ENCODE results near the gene TIA1. TPM values are rescaled to one million over a fixed set of nuclear protein-coding genes. Genes with fewer than 3 reads are reported as not detected.
A peak's percentile ranks its signal among the peaks of the same experiment; 100 is the strongest.
"Not testable (repeated sequence)": the region's sequence is repeated elsewhere in the genome, so short reads cannot be mapped to it uniquely, and the experiment has no call there.

Gene TIA1, protein sequence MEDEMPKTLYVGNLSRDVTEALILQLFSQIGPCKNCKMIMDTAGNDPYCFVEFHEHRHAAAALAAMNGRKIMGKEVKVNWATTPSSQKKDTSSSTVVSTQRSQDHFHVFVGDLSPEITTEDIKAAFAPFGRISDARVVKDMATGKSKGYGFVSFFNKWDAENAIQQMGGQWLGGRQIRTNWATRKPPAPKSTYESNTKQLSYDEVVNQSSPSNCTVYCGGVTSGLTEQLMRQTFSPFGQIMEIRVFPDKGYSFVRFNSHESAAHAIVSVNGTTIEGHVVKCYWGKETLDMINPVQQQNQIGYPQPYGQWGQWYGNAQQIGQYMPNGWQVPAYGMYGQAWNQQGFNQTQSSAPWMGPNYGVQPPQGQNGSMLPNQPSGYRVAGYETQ
- total RNA-seq: 10 to 100 TPM; 41.1 to 82.2 (median 47.3) TPM

- intact Hi-C loops (cut with DNase I): loop anchor here (5.0 kb wide), 2 partner anchors 56 to 176 kb away; partner anchors contain the start of gene C2orf42
These were observed at the start of gene TIA1 for GRCh38 chr2:70248181-70248847. TIA1 (minus strand) TSS chr2:70248628; CDS start chr2:70248430, 198 bp downstream.

DNA sequence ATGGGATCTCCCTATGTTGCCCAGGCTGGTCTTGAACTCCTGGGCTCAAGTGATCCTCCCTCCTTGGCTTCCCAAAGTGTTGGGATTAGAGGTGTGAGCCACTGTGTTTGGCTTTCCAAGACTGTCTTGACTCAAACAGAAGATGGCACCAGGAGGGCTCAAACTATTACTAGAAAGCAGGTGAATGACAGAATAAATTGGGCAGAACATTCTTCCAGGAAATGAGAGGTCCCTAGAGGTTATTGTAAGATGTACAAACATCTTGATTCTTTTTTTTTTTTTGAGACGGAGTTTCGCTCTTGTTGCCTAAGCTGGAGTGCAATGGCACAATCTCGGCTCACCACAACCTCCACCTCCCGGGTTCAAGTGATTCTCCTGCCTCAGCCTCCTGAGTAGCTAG lies 49.4 kb upstream of the TIA1 start:
- H3K4me3 ChIP-seq; H3K27ac ChIP-seq (replicated peaks in 1 of 4); H3K9me3 ChIP-seq; DNase-seq (ENCODE audit: extremely low spot score); H3K27me3 ChIP-seq; intact Hi-C loops (cut with DNase I): not testable (repeated sequence)
- WGBS: 92% methylated on average over 4 of the region's 4 CpGs
- H3K36me3 ChIP-seq: peaks cover 0 to 46% (median 30%) of the 10 kb centered on the region in 4 donors
- peaks cover 6 to 26% (median 23%) of the 10 kb centered on the region in 4 donors for H3K4me1 ChIP-seq

More at GRCh38 chr2:70248181-70248847, at the start of gene TIA1:
- DNase-seq (ENCODE audit: extremely low spot score): peak; percentile 99
- H3K36me3 ChIP-seq: no peaks in the 10 kb centered on the region
- H3K27ac ChIP-seq (replicated peaks in 1 of 4): peak within 1 kb of the TSS; percentile 90 to 96 (median 92)
- TF ChIP-seq CTCF (IDR thresholded peaks at IDR 0.05) (peak in 1 of 3 experiments; percentile 8), POLR2A (IDR thresholded peaks at IDR 0.05; ENCODE audit: low read depth) (no peak), POLR2AphosphoS5 (IDR thresholded peaks at IDR 0.05) (peak; percentile 86 to 92)
- peaks cover 22 to 45% (median 41%) of the 10 kb centered on the region in 4 donors for H3K4me1 ChIP-seq
- H3K27me3 ChIP-seq: no peaks in the 10 kb centered on the region
- no peaks in the 10 kb centered on the region for H3K9me3 ChIP-seq
- 0% methylated on average over 4 of the region's 47 CpGs for WGBS
- H3K4me3 ChIP-seq: peak within 1 kb of the TSS; percentile 73 to 89 (median 79)

DNA sequence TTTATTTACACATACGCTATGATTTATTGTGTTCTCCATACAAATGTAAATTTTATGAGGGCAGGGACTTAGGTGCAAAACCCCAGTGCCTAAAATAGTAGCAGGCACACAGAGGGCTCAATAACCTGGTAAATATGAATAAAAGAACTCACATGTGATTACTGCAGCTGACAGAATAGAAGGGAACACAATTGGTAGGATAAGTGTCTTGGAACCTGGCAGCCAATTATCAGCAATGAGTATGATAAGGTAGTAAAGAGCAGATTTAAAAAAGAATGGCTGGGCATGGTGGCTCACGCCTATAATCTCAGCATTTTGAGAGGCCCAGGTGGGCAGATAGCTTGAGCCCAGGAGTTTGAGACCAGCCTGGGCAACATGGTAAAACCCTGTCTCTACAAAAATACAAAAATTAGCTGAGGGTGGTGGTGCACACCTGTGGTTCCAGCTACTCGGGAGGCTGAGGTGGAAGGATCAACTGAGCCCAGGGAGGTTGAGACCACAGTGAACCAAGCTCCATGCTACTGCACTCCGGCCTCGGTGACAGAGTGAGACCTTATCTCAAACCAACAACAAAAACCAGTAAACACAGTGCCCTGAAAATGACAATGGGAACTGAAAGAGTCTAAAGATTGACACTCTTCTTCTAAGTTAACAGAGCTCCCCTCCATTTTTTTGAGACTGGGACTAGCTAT lies 35.2 kb upstream of the TIA1 start:
- H3K36me3 ChIP-seq: peaks cover 37 to 94% (median 83%) of the 10 kb centered on the region in 4 donors
- WGBS: 98% methylated on average over 5 of the region's 5 CpGs

GRCh38 chr2:70282439-70282838 lies 34.0 kb upstream of the TIA1 start:
- Histone ChIP-seq H3K9me3 (no peaks in the 10 kb centered on the region), H3K27ac (replicated peaks in 1 of 4) (no peak overlapping the region), H3K27me3 (no peaks in the 10 kb centered on the region), H3K36me3 (peaks cover 31 to 92% (median 83%) of the 10 kb centered on the region in 4 donors), H3K4me1 (peaks cover 0 to 6% (median 5%) of the 10 kb centered on the region in 4 donors), H3K4me3 (no peak overlapping the region)
- WGBS: 94% methylated on average over 5 of the region's 5 CpGs
- no peak for DNase-seq (ENCODE audit: extremely low spot score)
- TF ChIP-seq CTCF (IDR thresholded peaks at IDR 0.05): no peak
- TF ChIP-seq EP300 (IDR thresholded peaks at IDR 0.05): no peak
- TF ChIP-seq POLR2AphosphoS5 (IDR thresholded peaks at IDR 0.05): no peak
- TF ChIP-seq POLR2A (IDR thresholded peaks at IDR 0.05; ENCODE audit: low read depth): no peak
- intact Hi-C loops (cut with DNase I): no loop called here

More for the DNA sequence above, 35.2 kb upstream of the TIA1 start:
- DNase-seq (ENCODE audit: extremely low spot score): no peak
- Histone ChIP-seq H3K27ac (replicated peaks in 1 of 4) (no peak overlapping the region), H3K4me1 (peaks cover 0 to 6% (median 5%) of the 10 kb centered on the region in 4 donors), H3K4me3 (no peak overlapping the region), H3K27me3 (no peaks in the 10 kb centered on the region), H3K9me3 (no peaks in the 10 kb centered on the region)
- TF ChIP-seq POLR2A (IDR thresholded peaks at IDR 0.05; ENCODE audit: low read depth) (no peak), POLR2AphosphoS5 (IDR thresholded peaks at IDR 0.05) (no peak), CTCF (IDR thresholded peaks at IDR 0.05) (no peak), EP300 (IDR thresholded peaks at IDR 0.05) (no peak)
- intact Hi-C loops (cut with DNase I): no loop called here
